SK-N-SH (cell line): ENCODE results near the gene BCR. TPM values are rescaled to one million over a fixed set of nuclear protein-coding genes. Genes with fewer than 3 reads are reported as not detected.

Experiments
- CTCF ChIA-PET: fragments of 300-600, 350-600 bp; formaldehyde crosslinking; extraction: SDS; loops from one replicate; lab custom pipeline; 2021; lab: Yijun Ruan, JAX
- POLR2A ChIA-PET: fragments of 350-600 bp; sonication (Branson Sonifier 250); formaldehyde crosslinking; extraction: SDS; loops from one replicate; lab custom pipeline; 2020; ENCODE audit warnings: antibody characterized with exemption, inconsistent platforms; lab: Yijun Ruan, JAX
- DNase-seq: peaks from one replicate; pipeline ENCODE4 v3.0.0; 2012
- H2AFZ ChIP-seq: fragments of 200-600 bp; sonication (generic); 2 replicates; pipeline ENCODE4 v1.8.1; 2016; ENCODE audit warnings: antibody characterized with exemption, mild to moderate bottlenecking, low read depth
- H3F3A ChIP-seq: fragments of 200-600 bp; sonication (generic); replicated peaks from 2 replicates; pipeline ENCODE3; 2016; ENCODE audit warnings: antibody characterized with exemption, mild to moderate bottlenecking; ENCODE audit not compliant: insufficient read depth
- H3K27ac ChIP-seq, 2 experiments: fragments of 200-500 bp in 1 of 2; fragments of 200-600 bp in 1 of 2; sonication (Bioruptor generic) in 1 of 2; sonication (generic), shearing (Covaris generic) in 1 of 2; 2 replicates each; pipeline versions ENCODE4 v1.5.1 to v1.6.1; 2014 to 2016; ENCODE audit warnings: low read depth in 2 of 2, inconsistent platforms in 1 of 2, low read length in 1 of 2, mild to moderate bottlenecking in 1 of 2, mixed read lengths in 1 of 2
- H3K27me3 ChIP-seq: fragments of 200-600 bp; sonication (generic), shearing (Covaris generic); 2 replicates; pipeline ENCODE4 v1.6.1; 2016; ENCODE audit warnings: mixed run types; ENCODE audit not compliant: insufficient read depth
- H3K36me3 ChIP-seq, 2 experiments: fragments of 200-500 bp in 1 of 2; fragments of 200-600 bp in 1 of 2; sonication (Bioruptor generic) in 1 of 2; sonication (generic) in 1 of 2; replicated peaks in 1 of 2; 2 replicates each; pipeline versions ENCODE3 to v1.5.1; 2014 to 2016; ENCODE audit warnings: low read length in 1 of 2, mild to moderate bottlenecking in 1 of 2; ENCODE audit not compliant: insufficient read depth in 2 of 2, control insufficient read depth in 1 of 2
- H3K4me1 ChIP-seq, 2 experiments: fragments of 200-500 bp in 1 of 2; fragments of 200-600 bp in 1 of 2; sonication (Bioruptor generic) in 1 of 2; sonication (generic), shearing (Covaris generic) in 1 of 2; 2 replicates each; pipeline versions ENCODE4 v1.5.1 to v1.6.1; 2014 to 2016; ENCODE audit warnings: low read depth in 1 of 2, low read length in 1 of 2, mixed run types in 1 of 2; ENCODE audit not compliant: insufficient read depth in 2 of 2, control insufficient read depth in 1 of 2
- H3K4me2 ChIP-seq: fragments of 200-600 bp; sonication (generic), shearing (Covaris generic); 2 replicates; pipeline ENCODE4 v1.6.1; 2017; ENCODE audit warnings: mixed run types
- H3K4me3 ChIP-seq, 2 experiments: fragments of 200-500 bp in 1 of 2; fragments of 200-600 bp in 1 of 2; sonication (Bioruptor generic) in 1 of 2; sonication (generic), shearing (Covaris generic) in 1 of 2; 2 replicates each; pipeline versions ENCODE4 v1.5.1 to v1.8.1; 2014 to 2016; ENCODE audit warnings: low read depth in 2 of 2, inconsistent platforms in 1 of 2, low read length in 1 of 2, mild to moderate bottlenecking in 1 of 2, mixed read lengths in 1 of 2, moderate library complexity in 1 of 2
- H3K79me2 ChIP-seq: fragments of 200-600 bp; sonication (generic); 2 replicates; pipeline ENCODE4 v1.8.1; 2017; ENCODE audit warnings: mild to moderate bottlenecking; ENCODE audit not compliant: insufficient read depth
- H3K9ac ChIP-seq: fragments of 200-600 bp; sonication (generic); 2 replicates; pipeline ENCODE4 v1.6.1; 2017; ENCODE audit warnings: mixed run types
- H3K9me2 ChIP-seq: fragments of 200-600 bp; sonication (generic); 2 replicates; pipeline ENCODE4 v1.6.1; 2017; ENCODE audit warnings: mixed run types
- H3K9me3 ChIP-seq: fragments of 200-600 bp; sonication (generic); 2 replicates; pipeline ENCODE4 v1.6.1; 2017; ENCODE audit warnings: mixed run types, mild to moderate bottlenecking, moderate library complexity
- H4K20me1 ChIP-seq: fragments of 200-600 bp; sonication (generic); 2 replicates; pipeline ENCODE4 v1.6.1; 2017; ENCODE audit warnings: mild to moderate bottlenecking, mixed run types; ENCODE audit not compliant: insufficient read depth
- CHD2 ChIP-seq: fragments of 150-350 bp; IDR thresholded peaks from 2 replicates; pipeline ENCODE4 v1.6.1; 2018; ENCODE audit warnings: low read length; ENCODE audit not compliant: partially characterized antibody
- EP300 ChIP-seq, 2 experiments: IDR thresholded peaks; 2 replicates each; pipeline versions ENCODE4 v1.4.0 to v1.6.1; 2012; ENCODE audit warnings: borderline replicate concordance in 1 of 2, low read depth in 1 of 2, low read length in 1 of 2
- EZH2phosphoT487 ChIP-seq: fragments of 200-600 bp; sonication (generic); IDR thresholded peaks from 2 replicates; pipeline ENCODE4 v1.6.1; 2017; ENCODE audit warnings: low read depth, mixed run types, mild to moderate bottlenecking, antibody characterized with exemption, moderate library complexity, borderline replicate concordance
- FOSL2 ChIP-seq: IDR thresholded peaks from 2 replicates; pipeline ENCODE4 v1.4.0; 2012; ENCODE audit warnings: low read depth, mild to moderate bottlenecking, moderate library complexity, borderline replicate concordance
- FOXJ3 ChIP-seq: sonication (generic); formaldehyde crosslinking; IDR thresholded peaks from 2 replicates; pipeline ENCODE4 v1.5.1; 2020; ENCODE audit warnings: mild to moderate bottlenecking, missing genetic modification reagents
- GATA2 ChIP-seq: sonication (generic); formaldehyde crosslinking; IDR thresholded peaks from 2 replicates; pipeline ENCODE4 v1.5.0; 2020; ENCODE audit warnings: mild to moderate bottlenecking, missing genetic modification reagents
- MAX ChIP-seq: IDR thresholded peaks from 2 replicates; pipeline ENCODE4 v1.4.0; 2012; ENCODE audit warnings: low read depth
- MEF2A ChIP-seq: IDR thresholded peaks from 2 replicates; pipeline ENCODE4 v1.4.0; 2012; ENCODE audit warnings: low read depth, borderline replicate concordance
- MXI1 ChIP-seq: IDR thresholded peaks from 2 replicates; pipeline ENCODE4 v1.6.1; 2012; ENCODE audit warnings: mild to moderate bottlenecking, low read depth, low read length, improper control_type of control experiment
- NFIC ChIP-seq: IDR thresholded peaks from 2 replicates; pipeline ENCODE4 v1.4.0; 2012; ENCODE audit warnings: borderline replicate concordance
- NRF1 ChIP-seq: IDR thresholded peaks from 2 replicates; pipeline ENCODE4 v1.6.1; 2012; ENCODE audit warnings: low read depth, mild to moderate bottlenecking, low read length
- POLR2AphosphoS5 ChIP-seq: IDR thresholded peaks from 2 replicates; pipeline ENCODE4 v1.6.1; 2012; ENCODE audit warnings: low read depth, low read length
- RAD21 ChIP-seq: IDR thresholded peaks from 2 replicates; pipeline ENCODE4 v1.6.1; 2012; ENCODE audit warnings: mild to moderate bottlenecking, low read length
- RCOR1 ChIP-seq: fragments of 150-350 bp; IDR thresholded peaks from 2 replicates; pipeline ENCODE4 v1.6.1; 2017; ENCODE audit warnings: antibody characterized with exemption, low read length
- RFX5 ChIP-seq: IDR thresholded peaks from 2 replicates; pipeline ENCODE4 v1.6.1; 2012; ENCODE audit warnings: mild to moderate bottlenecking, improper control_type of control experiment, low read length
- RXRA ChIP-seq: IDR thresholded peaks from 2 replicates; pipeline ENCODE4 v1.4.0; 2012; ENCODE audit warnings: low read depth, mild to moderate bottlenecking, borderline replicate concordance
- TEAD4 ChIP-seq: IDR thresholded peaks from 2 replicates; pipeline ENCODE4 v1.4.0; 2012; ENCODE audit warnings: mild to moderate bottlenecking, borderline replicate concordance; ENCODE audit not compliant: insufficient read depth
- WGBS: methylation state at CpG from one replicate; pipeline ENCODE4 v1.1.6; 2017; ENCODE audit warnings: low lambda C conversion rate; 5-methylcytosine and 5-hydroxymethylcytosine counted together
- polyA plus RNA-seq, 3 experiments: library from polyadenylated mRNA; depleted of rRNA; stranded (reverse); fragments of >200 nt; gene quantifications; 2 replicates each; pipeline ENCODE4 v1.2.3, GENCODE V29; 2012

The BCR gene
- polyA plus RNA-seq, 1 of the 3 experiments (the other 2 are of a cell fraction), result 50.9 TPM

DNA sequence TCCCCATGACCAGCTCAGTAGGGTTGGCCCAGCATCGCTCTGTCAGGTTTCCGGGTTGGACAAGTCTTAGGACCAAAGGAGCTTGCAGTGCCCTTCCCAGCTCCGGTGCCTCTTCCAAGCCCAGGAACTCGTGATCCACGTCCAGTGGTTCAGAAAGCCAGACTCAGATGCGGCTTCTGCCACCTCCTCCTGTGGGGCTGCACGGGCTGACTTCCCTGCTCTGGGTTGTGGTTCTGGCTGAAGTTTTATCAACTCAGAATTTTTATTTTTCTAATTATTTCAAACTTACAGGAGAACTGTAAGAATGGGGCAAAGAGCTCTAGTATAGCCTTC lies 85.0 kb downstream of the BCR start:
- DNase-seq, result no peak
- H3K9ac ChIP-seq, result no peak overlapping the region
- POLR2A ChIA-PET, result no interaction called here
- H4K20me1 ChIP-seq, result no peaks in the 10 kb centered on the region
- H3K27me3 ChIP-seq, result no peaks in the 10 kb centered on the region
- no peak overlapping the region for H2AFZ ChIP-seq
- no peak overlapping the region for H3K4me2 ChIP-seq
- no peaks in the 10 kb centered on the region for H3K9me2 ChIP-seq
- H3F3A ChIP-seq, result no peaks in the 10 kb centered on the region
- peaks cover 0 to 27% of the 10 kb centered on the region in 2 experiments; a peak in 1 of 4 replicates for H3K4me1 ChIP-seq
- TF ChIP-seq TEAD4, result no peak
- TF ChIP-seq EZH2phosphoT487, result no peak
- TF ChIP-seq POLR2AphosphoS5, result no peak
- TF ChIP-seq NRF1, result no peak
- no peak for TF ChIP-seq MEF2A
- WGBS, result 100% methylated on average over 5 of the region's 7 CpGs
- no peak overlapping the region for H3K27ac ChIP-seq
- no peaks in the 10 kb centered on the region for H3K79me2 ChIP-seq
- no peak overlapping the region for H3K4me3 ChIP-seq
- peaks cover 0 to 43% of the 10 kb centered on the region in 2 experiments for H3K36me3 ChIP-seq
- CTCF ChIA-PET, result interaction anchor here (0.9 to 2.5 kb wide), 5 partner anchors 10 to 40 kb away, joined by 3 to 10 read pairs (median 7); no protein-coding TSS in a partner anchor
- no peaks in the 10 kb centered on the region for H3K9me3 ChIP-seq

GRCh38 chr22:23266780-23267179 lies 86.5 kb downstream of the BCR start:
- no peak for DNase-seq
- H3K4me1 ChIP-seq, result peaks cover 0 to 27% of the 10 kb centered on the region in 2 experiments; a peak in 1 of 4 replicates
- CTCF ChIA-PET, result interaction anchor here (0.9 to 7.4 kb wide), 12 partner anchors 12 to 307 kb away, joined by 3 to 64 read pairs (median 8); partner anchors contain the start of gene BCR
- H3K9me3 ChIP-seq, result no peaks in the 10 kb centered on the region
- H2AFZ ChIP-seq, result no peak overlapping the region
- H3K9me2 ChIP-seq, result no peaks in the 10 kb centered on the region
- H3K4me2 ChIP-seq, result no peak overlapping the region
- no peak overlapping the region for H3K4me3 ChIP-seq
- H3K9ac ChIP-seq, result no peak overlapping the region
- H3F3A ChIP-seq, result no peaks in the 10 kb centered on the region
- POLR2A ChIA-PET, result no interaction called here
- no peaks in the 10 kb centered on the region for H4K20me1 ChIP-seq
- H3K27ac ChIP-seq, result peak overlapping the region in 1 of 2 experiments; percentile 85; a peak in 2 of 4 replicates
- TF ChIP-seq RFX5 (no peak), MAX (no peak), NFIC (no peak)
- 93% methylated on average over 4 of the region's 4 CpGs for WGBS
- H3K27me3 ChIP-seq, result no peaks in the 10 kb centered on the region
- peaks cover 0 to 52% of the 10 kb centered on the region in 2 experiments for H3K36me3 ChIP-seq
- H3K79me2 ChIP-seq, result no peaks in the 10 kb centered on the region

DNA sequence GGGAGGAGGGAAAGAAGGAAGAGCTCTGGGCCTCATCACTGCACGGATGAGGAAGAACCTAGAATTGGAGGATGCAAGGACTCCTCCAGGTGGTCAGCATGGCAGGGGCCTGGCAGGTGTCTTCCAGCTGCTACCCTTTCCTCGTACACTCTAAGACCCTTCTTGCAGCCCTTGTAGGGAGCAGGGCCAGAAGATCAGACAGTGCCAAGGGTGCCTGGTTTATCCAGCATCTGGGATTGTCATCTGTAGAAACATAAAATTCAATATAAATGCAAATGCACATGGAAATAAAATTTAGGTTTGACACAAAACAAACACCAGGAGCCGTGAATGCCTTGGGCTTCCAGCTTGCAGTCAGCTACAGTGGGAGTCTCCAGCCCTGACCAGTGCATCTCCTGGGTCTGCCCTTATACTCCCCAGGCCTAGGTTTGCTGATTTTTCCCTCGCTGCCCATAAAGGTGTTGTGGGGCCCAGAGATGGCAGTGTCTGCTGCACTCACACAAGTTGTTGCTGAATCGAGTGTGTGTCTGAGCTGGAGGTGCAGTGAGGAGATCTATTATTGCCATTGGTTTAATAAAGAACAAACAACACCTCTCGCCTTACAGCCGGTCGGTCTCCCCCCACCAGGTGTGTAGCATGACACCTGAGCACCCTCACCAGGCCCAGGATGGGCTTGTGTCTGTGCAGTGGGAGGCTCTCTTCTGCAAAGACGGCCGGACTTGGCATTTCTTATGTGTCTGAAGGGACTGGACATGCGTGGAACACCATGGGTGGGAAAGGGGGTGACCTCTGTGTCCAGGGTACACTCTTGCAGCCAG lies 87.1 kb downstream of the BCR start:
- H3K27me3 ChIP-seq, result no peaks in the 10 kb centered on the region
- WGBS, result 89% methylated on average over 9 of the region's 11 CpGs
- no peak overlapping the region for H2AFZ ChIP-seq
- H3F3A ChIP-seq, result no peaks in the 10 kb centered on the region
- H3K9ac ChIP-seq, result no peak overlapping the region
- H3K4me2 ChIP-seq, result no peak overlapping the region
- CTCF ChIA-PET, result interaction anchor here (0.9 to 7.4 kb wide), 12 partner anchors 12 to 308 kb away, joined by 3 to 64 read pairs (median 8); partner anchors contain the start of gene BCR
- H3K4me1 ChIP-seq, result peaks cover 0 to 27% of the 10 kb centered on the region in 2 experiments; a peak in 1 of 4 replicates
- peaks cover 0 to 53% of the 10 kb centered on the region in 2 experiments for H3K36me3 ChIP-seq
- DNase-seq, result peak; percentile 72
- H3K79me2 ChIP-seq, result no peaks in the 10 kb centered on the region
- POLR2A ChIA-PET, result no interaction called here
- H3K27ac ChIP-seq, result peak overlapping the region in 1 of 2 experiments; percentile 85; a peak in 2 of 4 replicates
- H3K9me2 ChIP-seq, result no peaks in the 10 kb centered on the region
- H4K20me1 ChIP-seq, result no peaks in the 10 kb centered on the region
- no peak overlapping the region for H3K4me3 ChIP-seq
- no peaks in the 10 kb centered on the region for H3K9me3 ChIP-seq
- TF ChIP-seq NFIC, result no peak
- peak in 1 of 2 experiments; percentile 70; a peak in 1 of 4 replicates for TF ChIP-seq EP300 (IDR thresholded peaks at IDR 0.05; ENCODE audit: borderline replicate concordance in 1 of 2, low read depth in 1 of 2, low read length in 1 of 2)
- TF ChIP-seq GATA2 (CRISPR knock-in tag), result peak; percentile 74
- TF ChIP-seq MXI1, result peak; percentile 45; the same call in 1 of the 2 replicates
- TF ChIP-seq RCOR1, result 0 out of 2 replicates have a peak, but pooled peaks have one; percentile 6
- TF ChIP-seq FOXJ3 (CRISPR knock-in tag), result peak; percentile 74; the same call in 1 of the 2 replicates
- TF ChIP-seq FOSL2, result no peak
- no peak for TF ChIP-seq EZH2phosphoT487
- TF ChIP-seq RXRA, result no peak
- TF ChIP-seq CHD2, result no peak
- peak; percentile 32; the same call in 1 of the 2 replicates for TF ChIP-seq RAD21
